SU-DHL-6 (cell line): ENCODE measurements around the gene EFCAB12.

Experiments
- CTCF ChIP-seq: fragments of 200-600 bp; sonication (generic); IDR thresholded peaks from one replicate; pipeline ENCODE4 v1.5.1; 2017; ENCODE audit warnings: antibody characterized with exemption, mild to moderate bottlenecking, low read length, moderate library complexity; ENCODE audit not compliant: insufficient read depth, poor library complexity, severe bottlenecking
- EZH2phosphoT487 ChIP-seq: fragments of 200-600 bp; sonication (generic), shearing (Covaris generic); conservative IDR thresholded peaks from 2 replicates; pipeline ENCODE4 v1.6.1; 2018; ENCODE audit warnings: mild to moderate bottlenecking, antibody characterized with exemption, low read length, moderate library complexity, mixed read lengths

- no peak for TF ChIP-seq CTCF
- no peak for TF ChIP-seq EZH2phosphoT487
Measured at GRCh38 chr3:129441215-129441614, 12.8 kb upstream of the EFCAB12 start.
